ENCODE results near the gene DOCK8. TPM values are rescaled to one million over a fixed set of nuclear protein-coding genes. Genes with fewer than 3 reads are reported as not detected.

DOCK8 gene
- total and polyA plus RNA-seq, 2 of the 4 experiments (the other 2 are of a cell fraction) = not detected

DNA sequence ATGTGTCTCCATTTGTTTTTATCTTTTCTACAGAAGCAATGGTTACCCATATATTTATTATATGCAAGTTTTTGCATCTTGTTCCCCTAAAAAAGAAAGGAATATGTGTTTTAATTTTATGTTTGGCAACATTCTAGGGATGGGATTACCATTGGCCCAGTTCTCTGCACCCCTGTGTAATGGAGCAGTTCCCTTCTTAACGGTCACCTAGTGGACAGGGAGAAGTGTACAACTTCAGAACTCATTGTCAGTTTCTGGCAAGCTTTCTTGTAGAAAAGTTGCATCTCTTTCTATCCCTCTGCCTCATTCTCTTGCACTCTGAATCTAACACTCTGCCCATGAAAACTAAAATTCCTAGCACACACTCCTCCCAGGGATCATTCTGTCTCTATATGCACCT lies 78.2 kb downstream of the DOCK8 start:
- dilution Hi-C loops (cut with HindIII; ENCODE audit: low sequenced_read_pairs, unreplicated experiment) (no loop called here), in situ Hi-C loops (cut with MboI; ENCODE audit: low sequenced_read_pairs) (no loop called here), intact Hi-C loops (cut with micrococcal nuclease) (no loop called here)
- no TSS peak for BruUV-seq (replicated peaks)
- H3K4me2 ChIP-seq (ENCODE audit: low read depth, low read length) = no peak overlapping the region
- H2BK120ac ChIP-seq (ENCODE audit: low read depth, low read length) = no peak overlapping the region
- ATAC-seq (ENCODE audit: low read depth) (no peak), DNase-seq (no peak)
- TF ChIP-seq MXI1 (IDR thresholded peaks at IDR 0.05; ENCODE audit: borderline replicate concordance, low read depth, low read length) (no peak), FOS (IDR thresholded peaks at IDR 0.05; ENCODE audit: low read depth, low read length) (no peak), RAD21 (IDR thresholded peaks at IDR 0.05; ENCODE audit: low read length) (no peak), POLR2A (IDR thresholded peaks at IDR 0.05; ENCODE audit: low read depth, low read length) (no peak), RFX5 (IDR thresholded peaks at IDR 0.05; ENCODE audit: low read depth, low read length) (no peak), CHD1 (IDR thresholded peaks at IDR 0.05; ENCODE audit: low read depth, low read length) (no peak), MAFK (IDR thresholded peaks at IDR 0.05; ENCODE audit: low read depth, low read length) (no peak), RCOR1 (IDR thresholded peaks at IDR 0.05; ENCODE audit: insufficient replicate concordance, low read length) (no peak), CEBPB (IDR thresholded peaks at IDR 0.05; ENCODE audit: low read depth, low read length) (no peak), SMC3 (IDR thresholded peaks at IDR 0.05; ENCODE audit: low read depth, low read length) (no peak), MAZ (IDR thresholded peaks at IDR 0.05; ENCODE audit: borderline replicate concordance, low read depth, low read length) (no peak), NFE2L2 (IDR thresholded peaks at IDR 0.05; ENCODE audit: low read depth, low read length) (no peak), BHLHE40 (IDR thresholded peaks at IDR 0.05; ENCODE audit: low read depth, low read length) (no peak)
- TF ChIP-seq, protein P1, sequence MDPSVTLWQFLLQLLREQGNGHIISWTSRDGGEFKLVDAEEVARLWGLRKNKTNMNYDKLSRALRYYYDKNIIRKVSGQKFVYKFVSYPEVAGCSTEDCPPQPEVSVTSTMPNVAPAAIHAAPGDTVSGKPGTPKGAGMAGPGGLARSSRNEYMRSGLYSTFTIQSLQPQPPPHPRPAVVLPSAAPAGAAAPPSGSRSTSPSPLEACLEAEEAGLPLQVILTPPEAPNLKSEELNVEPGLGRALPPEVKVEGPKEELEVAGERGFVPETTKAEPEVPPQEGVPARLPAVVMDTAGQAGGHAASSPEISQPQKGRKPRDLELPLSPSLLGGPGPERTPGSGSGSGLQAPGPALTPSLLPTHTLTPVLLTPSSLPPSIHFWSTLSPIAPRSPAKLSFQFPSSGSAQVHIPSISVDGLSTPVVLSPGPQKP (IDR thresholded peaks at IDR 0.05; ENCODE audit: borderline replicate concordance, low read depth, low read length) = no peak
- TF ChIP-seq, protein P2, sequence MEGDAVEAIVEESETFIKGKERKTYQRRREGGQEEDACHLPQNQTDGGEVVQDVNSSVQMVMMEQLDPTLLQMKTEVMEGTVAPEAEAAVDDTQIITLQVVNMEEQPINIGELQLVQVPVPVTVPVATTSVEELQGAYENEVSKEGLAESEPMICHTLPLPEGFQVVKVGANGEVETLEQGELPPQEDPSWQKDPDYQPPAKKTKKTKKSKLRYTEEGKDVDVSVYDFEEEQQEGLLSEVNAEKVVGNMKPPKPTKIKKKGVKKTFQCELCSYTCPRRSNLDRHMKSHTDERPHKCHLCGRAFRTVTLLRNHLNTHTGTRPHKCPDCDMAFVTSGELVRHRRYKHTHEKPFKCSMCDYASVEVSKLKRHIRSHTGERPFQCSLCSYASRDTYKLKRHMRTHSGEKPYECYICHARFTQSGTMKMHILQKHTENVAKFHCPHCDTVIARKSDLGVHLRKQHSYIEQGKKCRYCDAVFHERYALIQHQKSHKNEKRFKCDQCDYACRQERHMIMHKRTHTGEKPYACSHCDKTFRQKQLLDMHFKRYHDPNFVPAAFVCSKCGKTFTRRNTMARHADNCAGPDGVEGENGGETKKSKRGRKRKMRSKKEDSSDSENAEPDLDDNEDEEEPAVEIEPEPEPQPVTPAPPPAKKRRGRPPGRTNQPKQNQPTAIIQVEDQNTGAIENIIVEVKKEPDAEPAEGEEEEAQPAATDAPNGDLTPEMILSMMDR (conservative IDR thresholded peaks at IDR 0.05; ENCODE audit: low read depth, low read length) = no peak
- TF ChIP-seq, protein P3, sequence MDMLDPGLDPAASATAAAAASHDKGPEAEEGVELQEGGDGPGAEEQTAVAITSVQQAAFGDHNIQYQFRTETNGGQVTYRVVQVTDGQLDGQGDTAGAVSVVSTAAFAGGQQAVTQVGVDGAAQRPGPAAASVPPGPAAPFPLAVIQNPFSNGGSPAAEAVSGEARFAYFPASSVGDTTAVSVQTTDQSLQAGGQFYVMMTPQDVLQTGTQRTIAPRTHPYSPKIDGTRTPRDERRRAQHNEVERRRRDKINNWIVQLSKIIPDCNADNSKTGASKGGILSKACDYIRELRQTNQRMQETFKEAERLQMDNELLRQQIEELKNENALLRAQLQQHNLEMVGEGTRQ (IDR thresholded peaks at IDR 0.05; ENCODE audit: low read depth, low read length) = no peak
- H2AK5ac ChIP-seq (ENCODE audit: low read depth, low read length) = no peak overlapping the region
- H3K4ac ChIP-seq (ENCODE audit: low read depth, low read length) = no peak overlapping the region
- no peak overlapping the region for H3K14ac ChIP-seq (replicated peaks; ENCODE audit: low read depth, low read length)
- no peak overlapping the region for H2AK9ac ChIP-seq (replicated peaks; ENCODE audit: low read depth, low read length, poor library complexity)
- ChIA-PET POLR2A (ENCODE audit: unreplicated experiment) (no interaction called here), CTCF (no interaction called here)
- no CpG with 5 or more reads among the region's 1 CpG for WGBS, 2 experiments (ENCODE audit: extremely low coverage in 2 of 2, insufficient read length in 1 of 2)
- H2BK5ac ChIP-seq (ENCODE audit: low read depth, low read length, poor library complexity, severe bottlenecking) = no peak overlapping the region
- no peak overlapping the region for H3K18ac ChIP-seq (ENCODE audit: low read depth, low read length)
- H3K56ac ChIP-seq (ENCODE audit: extremely low read depth, insufficient read depth, low read length) = no peak overlapping the region
- H2AFZ ChIP-seq (replicated peaks; ENCODE audit: low read length, poor library complexity) = no peak overlapping the region
- no peak overlapping the region for H4K5ac ChIP-seq (ENCODE audit: low read depth, low read length)
- H3K27ac ChIP-seq (ENCODE audit: insufficient read depth, low read length) = no peak overlapping the region
- H4K20me1 ChIP-seq (ENCODE audit: insufficient read depth, low read length) = no peaks in the 10 kb centered on the region
- H4K8ac ChIP-seq (ENCODE audit: low read depth in 2 of 2, low read length in 2 of 2) = no peak overlapping the region
- H3K4me3 ChIP-seq (ENCODE audit: insufficient read depth, low read depth, low read length) = no peak overlapping the region
- H3K36me3 ChIP-seq (ENCODE audit: control insufficient read depth, insufficient read depth, low read length) = no peaks in the 10 kb centered on the region
- H2BK15ac ChIP-seq (ENCODE audit: low read depth, low read length) = no peak overlapping the region
- H2BK20ac ChIP-seq (ENCODE audit: low read depth, low read length) = no peak overlapping the region
- no peaks in the 10 kb centered on the region for H3K9me3 ChIP-seq (ENCODE audit: control insufficient read depth, insufficient read depth, low read length)
- H3K4me1 ChIP-seq (ENCODE audit: control insufficient read depth, insufficient read depth, low read length) = no peaks in the 10 kb centered on the region
- H3K9me1 ChIP-seq (ENCODE audit: insufficient read depth, low read length) = no peaks in the 10 kb centered on the region
- H3K9ac ChIP-seq (ENCODE audit: low read depth, low read length) = no peak overlapping the region
- H3K79me1 ChIP-seq (ENCODE audit: low read depth in 1 of 2, low read length in 2 of 2) = no peaks in the 10 kb centered on the region
- H3K23ac ChIP-seq (ENCODE audit: low read depth, low read length) = no peak overlapping the region
- H3K27me3 ChIP-seq (ENCODE audit: control insufficient read depth, insufficient read depth, low read length) = no peaks in the 10 kb centered on the region
- no peak overlapping the region for H4K91ac ChIP-seq (ENCODE audit: insufficient read depth, low read depth, low read length)
